HCT116 (cell line): Measurements from ENCODE around the gene NDUFS6. TPM values are rescaled to one million over a fixed set of nuclear protein-coding genes. Genes with fewer than 3 reads are reported as not detected.

ENCODE experiments used
- ATAC-seq: fragments of 200-7000 bp; cut with Tn5 transposase; 2 replicates; pipeline ENCODE4 v1.9.1; 2020; ENCODE audit warnings: mild to moderate bottlenecking, moderate library complexity
- BruUV-seq: library from RNA; stranded (reverse); fragments of 400-500 nt; replicated peaks from 2 replicates; lab custom pipeline; 2021; lab: Mats Ljungman, UMichigan
- CTCF ChIA-PET: fragments of 300-600 bp; sonication (Branson Sonifier 250); formaldehyde crosslinking; loops from one replicate; lab custom pipeline; 2021; ENCODE audit warnings: antibody characterized with exemption; lab: Charles Lee
- POLR2A ChIA-PET: fragments of 300-600, 350-600 bp; sonication (Branson Sonifier 250); formaldehyde crosslinking; loops from one replicate; lab custom pipeline; 2021; ENCODE audit warnings: antibody characterized with exemption; lab: Charles Lee
- RAD21 ChIA-PET, 2 experiments: fragments of 300-600 bp; sonication (Branson Sonifier 250); formaldehyde crosslinking; loops; one replicate each; lab custom pipeline; 2023; ENCODE audit warnings: low total read pairs in 2 of 2; ENCODE audit not compliant: uncharacterized antibody in 2 of 2, unreplicated experiment in 2 of 2, low non-redundant PET in 1 of 2; lab: Charles Lee
- DNase-seq: peaks from one replicate; pipeline ENCODE4 v3.0.0-alpha.2; 2010; ENCODE audit warnings: low read depth, low spot score
- H2AFZ ChIP-seq: fragments of 200-600 bp; shearing (Covaris generic), sonication (generic); 2 replicates; pipeline ENCODE4 v1.6.1; 2017; ENCODE audit warnings: low read depth, mixed run types, mixed read lengths, antibody characterized with exemption, low read length; ENCODE audit not compliant: poor library complexity, severe bottlenecking
- H3K27ac ChIP-seq: 2 replicates; pipeline ENCODE4 v1.5.1; 2012; ENCODE audit warnings: low read depth, low read length
- H3K27me3 ChIP-seq: fragments of 200-600 bp; sonication (generic); 2 replicates; pipeline ENCODE4 v1.6.1; 2016; ENCODE audit warnings: mixed run types, low read length, mixed read lengths; ENCODE audit not compliant: insufficient read depth
- H3K36me3 ChIP-seq, 2 experiments: fragments of 200-500 bp in 1 of 2; fragments of 200-600 bp in 1 of 2; sonication (Bioruptor generic) in 1 of 2; sonication (generic) in 1 of 2; 2 replicates each; pipeline versions ENCODE4 v1.5.1 to v1.6.1; 2014 to 2016; ENCODE audit warnings: low read length in 2 of 2, inconsistent platforms in 1 of 2, mixed read lengths in 1 of 2, mixed run types in 1 of 2; ENCODE audit not compliant: insufficient read depth in 2 of 2, control insufficient read depth in 1 of 2
- H3K4me1 ChIP-seq, 2 experiments: fragments of 200-600 bp in 1 of 2; sonication (generic) in 1 of 2; 2 replicates each; pipeline versions ENCODE4 v1.5.1 to v1.6.1; 2012 to 2017; ENCODE audit warnings: low read length in 2 of 2, inconsistent platforms in 1 of 2, mild to moderate bottlenecking in 1 of 2, mixed read lengths in 1 of 2, mixed run types in 1 of 2, moderate library complexity in 1 of 2; ENCODE audit not compliant: insufficient read depth in 2 of 2, control insufficient read depth in 1 of 2
- H3K4me2 ChIP-seq: fragments of 200-600 bp; sonication (generic); 2 replicates; pipeline ENCODE4 v1.6.1; 2017; ENCODE audit warnings: mixed run types, low read length, mixed read lengths
- H3K4me3 ChIP-seq, 2 experiments: fragments of 200-600 bp in 1 of 2; sonication (generic) in 1 of 2; replicated peaks in 1 of 2; 2 replicates each; pipeline ENCODE4 v1.5.1; 2011 to 2016; ENCODE audit warnings: low read length in 2 of 2, control low read depth in 1 of 2, low read depth in 1 of 2, mild to moderate bottlenecking in 1 of 2, mixed read lengths in 1 of 2, mixed run types in 1 of 2
- H3K79me2 ChIP-seq: fragments of 200-600 bp; sonication (generic); 2 replicates; pipeline ENCODE4 v1.6.1; 2017; ENCODE audit warnings: mild to moderate bottlenecking, mixed run types, low read length, moderate library complexity, mixed read lengths; ENCODE audit not compliant: insufficient read depth
- H3K9ac ChIP-seq: fragments of 200-600 bp; sonication (generic); 2 replicates; pipeline ENCODE4 v1.6.1; 2016; ENCODE audit warnings: low read length, mixed read lengths
- H3K9me2 ChIP-seq: fragments of 200-600 bp; sonication (generic), shearing (Covaris generic); 2 replicates; pipeline ENCODE4 v1.6.1; 2017; ENCODE audit warnings: mixed run types, mild to moderate bottlenecking, moderate library complexity; ENCODE audit not compliant: insufficient read depth
- H3K9me3 ChIP-seq, 2 experiments: fragments of 200-500 bp in 1 of 2; fragments of 200-600 bp in 1 of 2; sonication (Bioruptor generic) in 1 of 2; sonication (generic) in 1 of 2; 2 replicates each; pipeline ENCODE4 v1.6.1; 2014 to 2017; ENCODE audit warnings: low read length in 2 of 2, mixed read lengths in 2 of 2, inconsistent platforms in 1 of 2, low read depth in 1 of 2, mild to moderate bottlenecking in 1 of 2, mixed run types in 1 of 2, moderate library complexity in 1 of 2; ENCODE audit not compliant: control insufficient read depth in 1 of 2, insufficient read depth in 1 of 2
- H4K20me1 ChIP-seq: fragments of 200-600 bp; sonication (generic), shearing (Covaris generic); 2 replicates; pipeline ENCODE4 v1.6.1; 2017; ENCODE audit warnings: mixed run types, mild to moderate bottlenecking, moderate library complexity; ENCODE audit not compliant: insufficient read depth
- ATF3 ChIP-seq: IDR thresholded peaks from 2 replicates; pipeline ENCODE4 v1.6.1; 2012
- CEBPB ChIP-seq: IDR thresholded peaks from 2 replicates; pipeline ENCODE4 v1.6.1; 2012; ENCODE audit warnings: low read depth
- EGR1 ChIP-seq: IDR thresholded peaks from 2 replicates; pipeline ENCODE4 v1.6.1; 2012; ENCODE audit warnings: low read depth
- FOSL1 ChIP-seq: IDR thresholded peaks from 2 replicates; pipeline ENCODE4 v1.6.1; 2012; ENCODE audit warnings: low read depth
- JUND ChIP-seq: IDR thresholded peaks from 2 replicates; pipeline ENCODE4 v1.6.1; 2012
- MAX ChIP-seq: IDR thresholded peaks from 2 replicates; pipeline ENCODE4 v1.6.1; 2012
- POLR2AphosphoS5 ChIP-seq: IDR thresholded peaks from 2 replicates; pipeline ENCODE4 v1.6.1; 2011; ENCODE audit warnings: mild to moderate bottlenecking, low read depth, low read length, moderate library complexity
- RAD21 ChIP-seq: IDR thresholded peaks from 2 replicates; pipeline ENCODE4 v1.6.1; 2012; ENCODE audit warnings: low read depth, mild to moderate bottlenecking
- SP1 ChIP-seq: IDR thresholded peaks from 2 replicates; pipeline ENCODE4 v1.6.1; 2012; ENCODE audit warnings: low read depth
- SRF ChIP-seq: IDR thresholded peaks from 2 replicates; pipeline ENCODE4 v1.6.1; 2012; ENCODE audit warnings: low read depth
- YY1 ChIP-seq: IDR thresholded peaks from 2 replicates; pipeline ENCODE4 v1.6.1; 2011; ENCODE audit warnings: low read length, low read depth, moderate library complexity, mild to moderate bottlenecking; ENCODE audit not compliant: insufficient replicate concordance; ENCODE audit errors: extremely low read depth
- ZFX ChIP-seq: fragments of 450-650 bp; IDR thresholded peaks from 2 replicates; pipeline ENCODE4 v1.6.1; 2017
- intact Hi-C: fragments of 100-400 bp; cut with micrococcal nuclease; formaldehyde crosslinking; loops from 2 replicates; pipeline ENCODE4 v1.10.0; 2022
- total RNA-seq: library from RNA; stranded (reverse); gene quantifications from one replicate; pipeline ENCODE4 v1.2.1, GENCODE V29; 2021; ENCODE audit not compliant: unreplicated experiment
- TF ChIP-seq, protein P1 (sequence below), 3 experiments: fragments of 200-600 bp in 1 of 3; sonication (generic) in 1 of 3; IDR thresholded peaks in 2 of 3; conservative IDR thresholded peaks in 1 of 3; 2 replicates each; pipeline ENCODE4 v1.5.1; 2012 to 2017; ENCODE audit warnings: low read depth in 2 of 3, low read length in 2 of 3, antibody characterized with exemption in 1 of 3, borderline replicate concordance in 1 of 3, control low read depth in 1 of 3, mild to moderate bottlenecking in 1 of 3, mixed read lengths in 1 of 3, mixed run types in 1 of 3, moderate library complexity in 1 of 3; ENCODE audit not compliant: insufficient read depth in 1 of 3

Gene NDUFS6
- total RNA-seq, 1 experiment from 2014 or later, result 43.8 TPM

DNA sequence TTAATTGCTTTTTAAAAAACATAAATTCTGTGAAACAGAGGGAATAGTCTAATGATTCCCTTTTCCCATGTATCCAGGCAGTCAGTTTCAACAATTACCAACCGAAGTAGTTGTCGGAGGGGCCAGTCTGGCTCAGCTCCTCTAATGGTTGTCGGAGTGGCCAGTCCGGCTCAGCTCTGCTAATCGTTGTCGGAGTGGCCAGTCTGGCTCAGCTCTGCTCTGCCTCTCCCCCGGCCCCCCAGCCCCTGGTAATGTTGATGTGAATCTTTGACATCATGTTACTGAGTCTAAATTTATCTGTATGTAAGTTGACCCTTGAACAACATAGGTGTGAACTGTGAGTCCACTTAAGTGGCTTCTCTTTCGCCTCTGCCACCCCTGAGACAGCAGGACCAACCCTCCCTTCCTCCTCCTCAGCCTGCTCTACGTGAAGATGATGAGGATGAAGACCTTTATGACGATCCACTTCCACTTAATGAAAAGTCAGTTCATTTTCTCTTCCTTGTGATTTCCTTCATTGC is 9.4 kb downstream of the NDUFS6 start:
- Histone ChIP-seq H3K9me3 (no peaks in the 10 kb centered on the region), H3K9me2 (no peaks in the 10 kb centered on the region)
- TF ChIP-seq YY1, result no peak
- TF ChIP-seq CEBPB, result no peak
- TF ChIP-seq RAD21, result no peak
- no peak for TF ChIP-seq MAX
- TF ChIP-seq POLR2AphosphoS5, result no peak
- TF ChIP-seq ATF3, result no peak
- TF ChIP-seq ZFX, result no peak
- no peak for TF ChIP-seq FOSL1
- TF ChIP-seq, all 23 proteins: peak for 0
- Histone ChIP-seq H3K9ac (no peak overlapping the region), H3K36me3 (peaks cover 58 to 80% of the 10 kb centered on the region in 2 experiments), H3K4me3 (no peak overlapping the region), H3K79me2 (peaks cover 80% of the 10 kb centered on the region), H3K4me1 (no peaks in the 10 kb centered on the region), H4K20me1 (peaks cover 3% of the 10 kb centered on the region; the same call in 1 of the 2 replicates), H3K27ac (no peak overlapping the region), H3K4me2 (no peak overlapping the region), H3K27me3 (no peaks in the 10 kb centered on the region), H2AFZ (no peak overlapping the region)
- intact Hi-C loops, result no loop called here
- CTCF ChIA-PET, result no interaction called here
- BruUV-seq, result no TSS peak
- no peak for DNase-seq
- ATAC-seq, result no peak
- RAD21 ChIA-PET, result no interaction called here
- POLR2A ChIA-PET, result no interaction called here

GRCh38 chr5:1814183-1815020 is 13.2 kb downstream of the NDUFS6 start:
- peaks cover 42 to 64% of the 10 kb centered on the region in 2 experiments for H3K36me3 ChIP-seq
- POLR2A ChIA-PET, result no interaction called here

More at GRCh38 chr5:1814183-1815020, 13.2 kb downstream of the NDUFS6 start:
- no peak for ATAC-seq
- Histone ChIP-seq H3K4me3 (no peak overlapping the region), H3K9me3 (no peaks in the 10 kb centered on the region), H3K79me2 (peaks cover 62% of the 10 kb centered on the region), H3K27me3 (no peaks in the 10 kb centered on the region), H4K20me1 (peaks cover 3% of the 10 kb centered on the region; the same call in 1 of the 2 replicates), H3K4me1 (no peaks in the 10 kb centered on the region), H3K4me2 (no peak overlapping the region), H3K9ac (no peak overlapping the region), H3K27ac (no peak overlapping the region), H3K9me2 (no peaks in the 10 kb centered on the region), H2AFZ (no peak overlapping the region)
- TF ChIP-seq SP1 (no peak), SRF (no peak), YY1 (no peak), EGR1 (no peak), POLR2AphosphoS5 (no peak), JUND (no peak), RAD21 (no peak)
- TF ChIP-seq, protein P1, sequence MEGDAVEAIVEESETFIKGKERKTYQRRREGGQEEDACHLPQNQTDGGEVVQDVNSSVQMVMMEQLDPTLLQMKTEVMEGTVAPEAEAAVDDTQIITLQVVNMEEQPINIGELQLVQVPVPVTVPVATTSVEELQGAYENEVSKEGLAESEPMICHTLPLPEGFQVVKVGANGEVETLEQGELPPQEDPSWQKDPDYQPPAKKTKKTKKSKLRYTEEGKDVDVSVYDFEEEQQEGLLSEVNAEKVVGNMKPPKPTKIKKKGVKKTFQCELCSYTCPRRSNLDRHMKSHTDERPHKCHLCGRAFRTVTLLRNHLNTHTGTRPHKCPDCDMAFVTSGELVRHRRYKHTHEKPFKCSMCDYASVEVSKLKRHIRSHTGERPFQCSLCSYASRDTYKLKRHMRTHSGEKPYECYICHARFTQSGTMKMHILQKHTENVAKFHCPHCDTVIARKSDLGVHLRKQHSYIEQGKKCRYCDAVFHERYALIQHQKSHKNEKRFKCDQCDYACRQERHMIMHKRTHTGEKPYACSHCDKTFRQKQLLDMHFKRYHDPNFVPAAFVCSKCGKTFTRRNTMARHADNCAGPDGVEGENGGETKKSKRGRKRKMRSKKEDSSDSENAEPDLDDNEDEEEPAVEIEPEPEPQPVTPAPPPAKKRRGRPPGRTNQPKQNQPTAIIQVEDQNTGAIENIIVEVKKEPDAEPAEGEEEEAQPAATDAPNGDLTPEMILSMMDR (IDR thresholded peaks at IDR 0.05 in 2 of 3, conservative IDR thresholded peaks at IDR 0.05 in 1 of 3; ENCODE audit: borderline replicate concordance in 1 of 3, insufficient read depth in 1 of 3, low read depth in 2 of 3, low read length in 2 of 3), result no peak
- no TSS peak for BruUV-seq
- CTCF ChIA-PET, result no interaction called here
- RAD21 ChIA-PET, result no interaction called here
- DNase-seq, result no peak
- intact Hi-C loops, result no loop called here
